ENCODE results near the gene EPC1. TPM values are rescaled to one million over a fixed set of nuclear protein-coding genes. Genes with fewer than 3 reads are reported as not detected.
"Not testable (repeated sequence)": the region's sequence is repeated elsewhere in the genome, so short reads cannot be mapped to it uniquely, and the experiment has no call there.

Gene EPC1
- total RNA-seq, 1 experiment from 2014 or later = 21.5 TPM

DNA sequence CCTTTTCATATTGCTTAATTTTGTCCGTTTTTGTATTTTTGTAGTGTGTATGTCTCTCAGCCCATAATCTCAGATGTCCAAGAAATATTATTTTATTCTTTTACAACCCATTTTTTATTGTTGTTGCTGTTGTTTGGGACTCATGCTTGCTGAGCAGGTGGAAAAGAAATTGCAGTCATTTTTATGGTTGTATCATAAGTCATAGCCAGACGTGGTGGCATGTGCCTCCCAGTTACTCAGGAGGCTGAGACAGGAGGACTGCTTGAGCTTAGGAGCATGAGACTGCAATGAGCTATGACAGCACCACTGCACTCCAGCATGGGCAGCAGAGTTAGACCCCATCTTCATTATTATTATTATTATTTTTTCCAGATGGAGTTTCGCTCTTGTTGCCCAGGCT lies 117.8 kb downstream of the EPC1 start:
- H3F3A ChIP-seq (ENCODE audit: insufficient read depth, low read depth) = no peaks in the 10 kb centered on the region
- H3K4me3 ChIP-seq = no peak overlapping the region
- H3K4me2 ChIP-seq = no peak overlapping the region
- H4K20me1 ChIP-seq (ENCODE audit: insufficient read depth) = no peaks in the 10 kb centered on the region
- H3K9me3 ChIP-seq (ENCODE audit: insufficient read depth, low read depth) = no peaks in the 10 kb centered on the region
- POLR2A ChIA-PET (ENCODE audit: unreplicated experiment) = no interaction called here
- no peak overlapping the region for H2AFZ ChIP-seq
- H3K4me1 ChIP-seq (replicated peaks; ENCODE audit: insufficient read depth) = no peaks in the 10 kb centered on the region
- H3K27ac ChIP-seq = no peak overlapping the region
- no peaks in the 10 kb centered on the region for H3K36me3 ChIP-seq (ENCODE audit: low read depth)
- DNase-seq = no peak
- intact Hi-C loops (cut with micrococcal nuclease; ENCODE audit: unreplicated experiment) = no loop called here
- no peaks in the 10 kb centered on the region for H3K9me2 ChIP-seq (ENCODE audit: insufficient read depth)
- H3K27me3 ChIP-seq (ENCODE audit: insufficient read depth, low read depth) = no peaks in the 10 kb centered on the region
- H3K79me2 ChIP-seq (ENCODE audit: low read depth) = no peaks in the 10 kb centered on the region
- no peak for TF ChIP-seq EZH2 (IDR thresholded peaks at IDR 0.05; ENCODE audit: low read depth)
- TF ChIP-seq, protein P1, sequence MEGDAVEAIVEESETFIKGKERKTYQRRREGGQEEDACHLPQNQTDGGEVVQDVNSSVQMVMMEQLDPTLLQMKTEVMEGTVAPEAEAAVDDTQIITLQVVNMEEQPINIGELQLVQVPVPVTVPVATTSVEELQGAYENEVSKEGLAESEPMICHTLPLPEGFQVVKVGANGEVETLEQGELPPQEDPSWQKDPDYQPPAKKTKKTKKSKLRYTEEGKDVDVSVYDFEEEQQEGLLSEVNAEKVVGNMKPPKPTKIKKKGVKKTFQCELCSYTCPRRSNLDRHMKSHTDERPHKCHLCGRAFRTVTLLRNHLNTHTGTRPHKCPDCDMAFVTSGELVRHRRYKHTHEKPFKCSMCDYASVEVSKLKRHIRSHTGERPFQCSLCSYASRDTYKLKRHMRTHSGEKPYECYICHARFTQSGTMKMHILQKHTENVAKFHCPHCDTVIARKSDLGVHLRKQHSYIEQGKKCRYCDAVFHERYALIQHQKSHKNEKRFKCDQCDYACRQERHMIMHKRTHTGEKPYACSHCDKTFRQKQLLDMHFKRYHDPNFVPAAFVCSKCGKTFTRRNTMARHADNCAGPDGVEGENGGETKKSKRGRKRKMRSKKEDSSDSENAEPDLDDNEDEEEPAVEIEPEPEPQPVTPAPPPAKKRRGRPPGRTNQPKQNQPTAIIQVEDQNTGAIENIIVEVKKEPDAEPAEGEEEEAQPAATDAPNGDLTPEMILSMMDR (conservative IDR thresholded peaks at IDR 0.05) = no peak
- CTCF ChIA-PET = no interaction called here
- BruUV-seq (replicated peaks) = no TSS peak

DNA sequence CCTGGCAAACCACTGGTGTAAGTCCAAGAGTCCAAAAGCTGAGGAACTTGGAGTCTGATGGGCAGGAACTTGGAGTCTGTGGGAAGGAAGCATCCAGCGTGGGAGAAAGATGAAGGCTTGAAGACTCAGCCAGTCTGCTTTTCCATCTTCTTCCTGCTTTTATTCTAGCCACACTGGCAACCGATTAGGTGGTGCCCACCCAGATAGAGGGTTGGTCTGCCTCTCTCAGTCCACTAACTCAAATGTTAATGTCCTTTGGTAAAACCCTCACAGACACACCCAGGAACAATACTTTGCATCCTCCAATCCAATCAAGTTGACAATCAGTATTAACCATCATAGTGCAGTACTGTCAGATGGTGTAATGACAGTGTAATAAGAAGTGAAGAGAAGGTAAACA lies 119.2 kb downstream of the EPC1 start:
- Histone ChIP-seq H3K9me3 (ENCODE audit: insufficient read depth, low read depth) (no peaks in the 10 kb centered on the region), H3K9me2 (ENCODE audit: insufficient read depth) (no peaks in the 10 kb centered on the region), H3K27ac (no peak overlapping the region), H3K36me3 (ENCODE audit: low read depth) (no peaks in the 10 kb centered on the region), H3K27me3 (ENCODE audit: insufficient read depth, low read depth) (no peaks in the 10 kb centered on the region), H3K79me2 (ENCODE audit: low read depth) (no peaks in the 10 kb centered on the region), H3K4me1 (replicated peaks; ENCODE audit: insufficient read depth) (no peaks in the 10 kb centered on the region), H4K20me1 (ENCODE audit: insufficient read depth) (no peaks in the 10 kb centered on the region), H2AFZ (no peak overlapping the region), H3K4me2 (no peak overlapping the region), H3K4me3 (no peak overlapping the region), H3F3A (ENCODE audit: insufficient read depth, low read depth) (no peaks in the 10 kb centered on the region)
- POLR2A ChIA-PET (ENCODE audit: unreplicated experiment) = no interaction called here
- DNase-seq = no peak
- BruUV-seq (replicated peaks) = no TSS peak
- intact Hi-C loops (cut with micrococcal nuclease; ENCODE audit: unreplicated experiment) = no loop called here
- CTCF ChIA-PET = no interaction called here
- no peak for TF ChIP-seq EZH2 (IDR thresholded peaks at IDR 0.05; ENCODE audit: low read depth)
- TF ChIP-seq, protein P1 (conservative IDR thresholded peaks at IDR 0.05) = no peak

DNA sequence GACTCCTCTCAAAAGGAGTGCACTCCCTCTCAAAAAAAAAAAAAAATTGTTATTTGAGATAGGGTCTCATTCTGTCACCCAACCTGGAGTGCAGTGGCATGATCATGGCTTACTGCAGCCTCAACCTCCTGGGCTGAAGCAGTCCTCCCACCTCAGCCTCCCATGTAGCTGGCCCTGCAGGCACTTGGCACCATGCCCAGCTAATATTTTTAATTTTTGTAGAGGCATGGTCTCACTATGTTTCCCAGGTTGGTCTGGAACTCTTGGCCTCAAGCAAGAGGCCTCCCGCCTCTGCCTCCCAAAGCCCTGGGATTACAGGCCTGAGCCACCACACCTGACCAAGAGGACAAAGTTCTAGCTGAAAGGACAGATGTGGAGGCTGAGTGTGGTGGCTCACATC lies 120.3 kb downstream of the EPC1 start:
- Histone ChIP-seq H3K9me2 (ENCODE audit: insufficient read depth) (no peaks in the 10 kb centered on the region), H3K79me2 (ENCODE audit: low read depth) (no peaks in the 10 kb centered on the region), H3K27me3 (ENCODE audit: insufficient read depth, low read depth) (no peaks in the 10 kb centered on the region), H3K36me3 (ENCODE audit: low read depth) (no peaks in the 10 kb centered on the region), H3K4me1 (replicated peaks; ENCODE audit: insufficient read depth) (no peaks in the 10 kb centered on the region), H2AFZ (no peak overlapping the region), H4K20me1 (ENCODE audit: insufficient read depth) (no peaks in the 10 kb centered on the region), H3F3A (ENCODE audit: insufficient read depth, low read depth) (no peaks in the 10 kb centered on the region), H3K4me3 (no peak overlapping the region), H3K4me2 (no peak overlapping the region), H3K27ac (no peak overlapping the region), H3K9me3 (ENCODE audit: insufficient read depth, low read depth) (no peaks in the 10 kb centered on the region)
- CTCF ChIA-PET = no interaction called here
- BruUV-seq (replicated peaks) = no TSS peak
- no peak for TF ChIP-seq EZH2 (IDR thresholded peaks at IDR 0.05; ENCODE audit: low read depth)
- POLR2A ChIA-PET (ENCODE audit: unreplicated experiment) = interaction anchor here (0.7 kb wide), 1 partner anchor 26 kb away, joined by 15 read pairs; no protein-coding TSS in a partner anchor
- intact Hi-C loops (cut with micrococcal nuclease; ENCODE audit: unreplicated experiment) = no loop called here
- no peak for DNase-seq

DNA sequence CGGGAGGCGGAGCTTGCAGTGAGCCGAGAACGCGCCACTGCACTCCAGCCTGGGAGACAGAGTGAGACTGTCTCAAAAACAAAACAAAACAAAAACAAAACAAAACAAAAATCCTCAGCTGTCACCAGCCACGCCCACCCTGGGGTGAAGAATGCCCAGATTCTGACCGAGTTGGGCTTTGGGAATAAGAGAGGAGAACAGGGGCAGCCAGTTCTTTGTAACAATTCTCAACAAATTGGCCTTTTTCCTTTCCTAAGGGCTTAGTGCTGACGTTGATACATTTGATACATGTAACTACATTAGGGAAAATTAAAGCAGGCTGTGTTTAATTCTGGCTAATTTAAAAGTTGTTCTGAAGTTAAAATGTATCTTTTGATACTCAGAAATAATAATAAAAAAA lies 121.0 kb downstream of the EPC1 start:
- Histone ChIP-seq H3K4me1 (replicated peaks; ENCODE audit: insufficient read depth) (no peaks in the 10 kb centered on the region), H3K9me3 (ENCODE audit: insufficient read depth, low read depth) (no peaks in the 10 kb centered on the region), H3K79me2 (ENCODE audit: low read depth) (no peaks in the 10 kb centered on the region), H4K20me1 (ENCODE audit: insufficient read depth) (no peaks in the 10 kb centered on the region), H3K27me3 (ENCODE audit: insufficient read depth, low read depth) (no peaks in the 10 kb centered on the region), H3K36me3 (ENCODE audit: low read depth) (no peaks in the 10 kb centered on the region), H2AFZ (no peak overlapping the region), H3K4me3 (no peak overlapping the region), H3K4me2 (no peak overlapping the region), H3K27ac (no peak overlapping the region), H3F3A (ENCODE audit: insufficient read depth, low read depth) (no peaks in the 10 kb centered on the region), H3K9me2 (ENCODE audit: insufficient read depth) (no peaks in the 10 kb centered on the region)
- intact Hi-C loops (cut with micrococcal nuclease; ENCODE audit: unreplicated experiment) = no loop called here
- ChIA-PET CTCF (no interaction called here), POLR2A (ENCODE audit: unreplicated experiment) (interaction anchor here (0.7 kb wide), 1 partner anchor 26 kb away, joined by 15 read pairs; no protein-coding TSS in a partner anchor)
- DNase-seq = no peak
- TF ChIP-seq, protein P1 (conservative IDR thresholded peaks at IDR 0.05) = no peak
- no peak for TF ChIP-seq EZH2 (IDR thresholded peaks at IDR 0.05; ENCODE audit: low read depth)
- no TSS peak for BruUV-seq (replicated peaks)

DNA sequence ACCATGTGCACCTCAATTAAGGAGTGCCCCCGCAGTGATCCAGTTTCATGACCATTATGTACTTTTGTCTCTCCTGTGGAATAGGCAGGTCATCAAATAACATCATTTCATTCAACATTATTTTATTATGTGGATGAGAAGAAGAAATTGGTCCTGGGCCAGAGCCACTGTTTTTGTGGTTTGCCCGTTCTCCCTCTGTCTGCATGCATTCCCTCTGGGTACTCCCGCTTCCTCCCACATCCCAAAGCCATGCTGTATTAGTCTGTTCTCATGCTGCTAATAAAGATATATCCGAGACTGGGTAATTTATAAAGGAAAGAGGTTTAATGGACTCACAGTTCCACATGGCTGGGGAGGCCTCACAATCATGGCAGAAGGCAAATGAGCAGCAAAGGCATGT lies 124.6 kb downstream of the EPC1 start:
- H3K27me3 ChIP-seq (ENCODE audit: insufficient read depth, low read depth); H3K79me2 ChIP-seq (ENCODE audit: low read depth); H2AFZ ChIP-seq; BruUV-seq (replicated peaks); H4K20me1 ChIP-seq (ENCODE audit: insufficient read depth); H3F3A ChIP-seq (ENCODE audit: insufficient read depth, low read depth); H3K27ac ChIP-seq; H3K4me3 ChIP-seq; CTCF ChIA-PET; POLR2A ChIA-PET (ENCODE audit: unreplicated experiment); intact Hi-C loops (cut with micrococcal nuclease; ENCODE audit: unreplicated experiment); H3K4me1 ChIP-seq (replicated peaks; ENCODE audit: insufficient read depth); H3K36me3 ChIP-seq (ENCODE audit: low read depth); H3K4me2 ChIP-seq; H3K9me3 ChIP-seq (ENCODE audit: insufficient read depth, low read depth); H3K9me2 ChIP-seq (ENCODE audit: insufficient read depth); DNase-seq: not testable (repeated sequence)

All from PC-9 (cell line).